Stimulated activated naive B cell treated with anti-CD40 and anti-IgM and Interleukin-4, amounts not matched to agents 10 μg/mL and 1 μg/mL and 100 μg/mL, for 72 hours (primary cell): Measurements from ENCODE around the gene SHISA3.
"Not testable (repeated sequence)": the region's sequence is repeated elsewhere in the genome, so short reads cannot be mapped to it uniquely, and the experiment has no call there.

Experiments
- ATAC-seq, 2 donors: fragments of 150-1000 bp; cut with Tn5 transposase; replicated peaks; 2 replicates each; pipeline ENCODE4 v1.10.0; 2021; ENCODE audit warnings: moderate library complexity in 1 of 2
- DNase-seq: peaks from one replicate; pipeline ENCODE4 v3.0.0; 2021
- H3K27ac Mint-ChIP-seq: one replicate; pipeline ENCODE4 v1.8.0; 2022; ENCODE audit warnings: mild to moderate bottlenecking, mixed read lengths
- H3K27me3 Mint-ChIP-seq, 2 donors: one replicate each; pipeline ENCODE4 v1.8.0; 2022; ENCODE audit warnings: mixed read lengths in 2 of 2
- H3K36me3 Mint-ChIP-seq, 2 donors: one replicate each; pipeline ENCODE4 v1.8.0; 2022; ENCODE audit warnings: mixed read lengths in 2 of 2, mild to moderate bottlenecking in 1 of 2
- H3K4me1 Mint-ChIP-seq, 2 donors: one replicate each; pipeline ENCODE4 v1.8.0; 2022; ENCODE audit warnings: mixed read lengths in 2 of 2, mild to moderate bottlenecking in 1 of 2
- H3K4me3 Mint-ChIP-seq, 2 donors: one replicate each; pipeline ENCODE4 v1.8.0; 2022; ENCODE audit warnings: mild to moderate bottlenecking in 2 of 2, mixed read lengths in 2 of 2, moderate library complexity in 1 of 2
- H3K9me3 Mint-ChIP-seq, 2 donors: one replicate each; pipeline ENCODE4 v1.8.0; 2022; ENCODE audit warnings: mixed read lengths in 2 of 2, mild to moderate bottlenecking in 1 of 2

Gene SHISA3

DNA sequence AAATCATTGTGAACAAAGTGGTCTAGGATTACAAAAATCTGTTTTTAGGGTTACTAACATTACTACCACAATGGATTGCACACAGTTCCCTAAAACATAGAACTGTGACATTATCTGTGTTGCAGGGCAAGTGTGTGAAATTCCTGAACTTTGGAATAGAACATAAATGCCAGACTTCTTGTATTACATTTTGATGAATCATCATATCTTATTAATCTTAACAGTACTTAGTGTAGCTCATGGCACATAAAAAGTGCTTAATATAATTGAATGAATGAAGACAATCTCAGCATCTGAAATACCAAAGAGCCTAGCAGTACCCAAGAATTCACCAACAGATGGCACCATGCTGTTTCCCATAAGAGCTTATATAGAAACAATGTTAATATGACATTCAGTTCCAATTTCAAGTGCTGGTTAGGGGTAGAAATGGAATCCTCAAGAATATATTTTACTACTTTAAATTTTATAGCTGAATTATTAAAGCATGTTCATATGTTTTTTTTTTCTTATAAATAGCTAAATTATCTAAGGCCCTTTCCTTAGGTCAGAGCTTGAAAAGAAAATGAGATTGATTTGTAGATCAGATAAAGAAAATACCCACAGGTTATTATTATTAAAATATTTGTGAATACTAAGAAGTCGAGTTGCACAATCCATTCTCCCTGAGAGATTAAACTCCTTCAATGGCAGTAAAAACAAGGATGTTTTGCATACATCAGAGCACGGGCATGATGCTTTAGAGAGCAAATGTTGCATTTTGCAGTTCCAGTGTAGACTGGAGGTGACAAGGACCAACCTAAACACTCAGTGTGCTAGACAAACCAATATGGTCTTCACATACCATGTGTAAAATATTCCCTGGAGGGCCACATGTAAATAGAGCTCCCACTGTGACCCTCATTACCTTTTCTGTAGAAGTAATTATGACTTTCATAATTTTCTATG is 25.7 kb upstream of the SHISA3 start:
- DNase-seq (no peak), ATAC-seq (peak in 1 of 2 donors; percentile 47)
- H3K27ac Mint-ChIP-seq: no peak overlapping the region
- no peak overlapping the region for H3K4me3 Mint-ChIP-seq
- H3K4me1 Mint-ChIP-seq: no peaks in the 10 kb centered on the region
- H3K36me3 Mint-ChIP-seq: peaks cover 0 to 2% of the 10 kb centered on the region in 2 donors
- peaks cover 5 to 6% of the 10 kb centered on the region in 2 donors for H3K9me3 Mint-ChIP-seq
- H3K27me3 Mint-ChIP-seq: peaks cover 13 to 30% of the 10 kb centered on the region in 2 donors

DNA sequence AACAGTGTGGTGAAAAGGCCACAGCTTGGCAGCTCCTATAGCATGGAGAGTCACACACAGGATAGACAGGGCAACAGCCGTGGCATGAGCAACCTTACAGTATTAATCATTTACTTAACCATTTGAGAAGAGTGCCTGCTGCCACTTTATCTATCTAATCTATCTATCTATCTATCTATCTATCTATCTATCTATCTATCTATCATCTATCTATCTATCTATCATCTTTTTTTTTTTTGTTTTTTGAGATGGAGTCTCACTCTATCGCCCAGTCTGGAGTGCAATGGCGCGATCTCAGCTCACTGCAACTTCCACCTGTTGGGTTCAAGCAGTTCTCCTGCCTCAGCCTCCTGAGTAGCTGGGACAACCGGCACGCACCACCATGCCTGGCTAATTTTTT is 25.0 kb upstream of the SHISA3 start:
- not testable (repeated sequence) for H3K4me1 Mint-ChIP-seq, H3K36me3 Mint-ChIP-seq, H3K27ac Mint-ChIP-seq, H3K9me3 Mint-ChIP-seq, ATAC-seq, H3K4me3 Mint-ChIP-seq, DNase-seq
- peaks cover 12 to 22% of the 10 kb centered on the region in 2 donors for H3K27me3 Mint-ChIP-seq

DNA sequence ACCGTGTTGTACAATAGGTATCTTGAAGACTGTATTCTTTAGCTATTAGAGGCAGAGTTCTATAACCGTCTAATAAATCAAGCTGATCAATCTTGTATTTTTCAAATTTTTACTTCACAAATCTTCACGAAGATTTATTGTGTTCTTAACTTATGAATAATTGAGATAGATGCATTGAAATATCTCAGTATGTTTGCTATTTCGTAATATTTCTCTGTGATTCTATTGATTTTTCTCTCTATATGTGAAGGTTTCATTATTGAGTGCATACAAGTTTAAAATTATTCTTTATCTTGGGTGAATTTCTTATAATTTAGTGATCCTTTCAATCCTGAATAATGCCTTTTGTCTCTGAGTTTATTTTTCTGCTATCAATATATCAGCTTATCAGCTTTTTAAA is 19.8 kb upstream of the SHISA3 start:
- DNase-seq (no peak), ATAC-seq (no peak)
- H3K36me3 Mint-ChIP-seq: peaks cover 0 to 2% of the 10 kb centered on the region in 2 donors
- H3K27me3 Mint-ChIP-seq: peaks cover 31 to 41% of the 10 kb centered on the region in 2 donors
- no peak overlapping the region for H3K27ac Mint-ChIP-seq
- no peak overlapping the region for H3K4me3 Mint-ChIP-seq
- H3K4me1 Mint-ChIP-seq: no peaks in the 10 kb centered on the region
- peaks cover 4 to 5% of the 10 kb centered on the region in 2 donors for H3K9me3 Mint-ChIP-seq

- Mint-ChIP-seq H3K27ac (no peak overlapping the region), H3K9me3 (no peaks in the 10 kb centered on the region), H3K4me3 (no peak overlapping the region), H3K27me3 (peaks cover 25 to 38% of the 10 kb centered on the region in 2 donors), H3K4me1 (no peaks in the 10 kb centered on the region), H3K36me3 (no peaks in the 10 kb centered on the region)
- ATAC-seq (no peak), DNase-seq (no peak)
Observed at GRCh38 chr4:42381666-42382065, 15.6 kb upstream of the SHISA3 start.

- peaks cover 22 to 24% of the 10 kb centered on the region in 2 donors for H3K27me3 Mint-ChIP-seq
- DNase-seq: no peak
- peaks cover 0 to 2% of the 10 kb centered on the region in 2 donors for H3K4me1 Mint-ChIP-seq
- H3K4me3 Mint-ChIP-seq: no peak overlapping the region
- H3K9me3 Mint-ChIP-seq: peaks cover 0 to 2% of the 10 kb centered on the region in 2 donors
- H3K36me3 Mint-ChIP-seq: no peaks in the 10 kb centered on the region
- no peak overlapping the region for H3K27ac Mint-ChIP-seq
- no peak for ATAC-seq
Observed at GRCh38 chr4:42385516-42385915, 11.8 kb upstream of the SHISA3 start.

DNA sequence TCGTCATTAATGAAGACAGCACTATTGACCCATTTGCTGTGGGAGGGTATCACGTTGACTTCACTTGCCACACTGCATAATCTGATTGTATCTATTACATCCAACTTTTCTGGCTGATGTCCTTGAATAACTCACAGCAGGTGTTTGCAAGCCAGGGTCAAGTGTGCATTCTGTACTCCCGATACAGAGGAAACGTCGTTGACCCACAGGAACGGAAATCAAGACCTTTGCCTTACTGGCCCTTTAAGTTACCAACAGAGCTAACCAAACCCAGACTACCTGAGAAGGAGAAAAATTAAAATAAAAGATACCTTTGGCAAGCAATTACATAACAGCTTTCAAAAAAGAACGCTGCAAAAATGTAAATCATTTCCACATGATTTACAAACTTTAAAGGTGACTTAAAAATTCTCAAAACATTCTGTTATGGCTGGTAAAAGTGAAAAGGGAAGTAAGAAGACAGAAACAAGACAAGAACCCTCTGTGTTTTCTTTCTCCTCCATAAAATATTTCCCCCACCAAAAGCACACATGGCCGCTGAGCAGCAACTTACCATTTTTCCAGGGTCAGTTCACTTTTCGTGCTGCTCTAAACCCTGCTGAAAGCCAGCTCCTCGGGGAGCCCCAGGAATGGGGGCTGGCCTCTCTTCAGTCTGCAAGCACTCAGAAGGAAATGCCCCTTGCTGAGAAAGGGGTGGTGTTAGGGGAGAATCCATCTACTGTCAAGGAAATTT is 6.5 kb upstream of the SHISA3 start:
- DNase-seq: no peak
- Mint-ChIP-seq H3K27me3 (peaks cover 11 to 15% of the 10 kb centered on the region in 2 donors), H3K4me3 (no peak overlapping the region), H3K36me3 (no peaks in the 10 kb centered on the region), H3K4me1 (peaks cover 0 to 9% of the 10 kb centered on the region in 2 donors), H3K9me3 (peaks cover 0 to 2% of the 10 kb centered on the region in 2 donors), H3K27ac (no peak overlapping the region)
- ATAC-seq: no peak

DNA sequence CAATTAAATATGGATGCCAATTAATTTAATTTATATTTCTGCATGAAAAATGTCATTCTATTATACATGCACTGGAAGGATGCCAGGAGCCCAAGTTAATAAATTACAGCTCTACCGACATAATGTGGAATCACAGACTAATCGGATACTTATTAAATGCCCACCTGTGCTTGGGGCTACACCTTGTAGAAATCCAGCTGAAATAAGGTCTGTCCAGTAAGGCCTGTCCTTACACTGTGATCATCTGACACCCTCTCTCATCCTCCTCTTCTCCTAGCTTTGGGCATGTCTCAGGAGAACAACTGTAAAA is 6.0 kb upstream of the SHISA3 start:
- no peak overlapping the region for H3K4me3 Mint-ChIP-seq
- ATAC-seq: no peak
- no peaks in the 10 kb centered on the region for H3K36me3 Mint-ChIP-seq
- H3K4me1 Mint-ChIP-seq: peaks cover under 1 to 10% of the 10 kb centered on the region in 2 donors
- no peak overlapping the region for H3K27ac Mint-ChIP-seq
- H3K27me3 Mint-ChIP-seq: peaks cover 12 to 17% of the 10 kb centered on the region in 2 donors
- DNase-seq: no peak
- H3K9me3 Mint-ChIP-seq: peaks cover 0 to 2% of the 10 kb centered on the region in 2 donors

DNA sequence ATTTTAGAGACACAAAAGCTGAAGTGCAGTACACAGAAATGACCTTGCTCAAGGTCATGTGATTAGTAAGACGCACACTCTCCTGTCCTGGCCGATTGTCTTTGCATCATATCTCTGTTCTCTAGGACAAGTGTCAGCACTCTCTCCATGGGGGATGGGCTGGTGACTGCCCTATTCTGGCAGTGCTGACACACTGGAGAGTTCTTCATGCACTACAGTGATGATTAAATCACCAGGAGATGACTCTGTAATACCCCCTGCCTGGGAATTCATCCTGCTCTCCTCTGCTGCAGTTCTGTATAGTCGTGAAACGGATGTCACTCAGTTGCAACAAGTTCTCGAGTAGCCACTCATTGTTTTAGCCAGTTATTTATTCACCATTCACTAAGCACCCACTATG is 5.3 kb upstream of the SHISA3 start:
- DNase-seq (no peak), ATAC-seq (no peak)
- no peaks in the 10 kb centered on the region for H3K36me3 Mint-ChIP-seq
- peaks cover 5 to 17% of the 10 kb centered on the region in 2 donors for H3K4me1 Mint-ChIP-seq
- H3K27me3 Mint-ChIP-seq: peaks cover 14 to 24% of the 10 kb centered on the region in 2 donors
- H3K9me3 Mint-ChIP-seq: peaks cover 0 to under 1% of the 10 kb centered on the region in 2 donors
- no peak overlapping the region for H3K27ac Mint-ChIP-seq
- no peak overlapping the region for H3K4me3 Mint-ChIP-seq

DNA sequence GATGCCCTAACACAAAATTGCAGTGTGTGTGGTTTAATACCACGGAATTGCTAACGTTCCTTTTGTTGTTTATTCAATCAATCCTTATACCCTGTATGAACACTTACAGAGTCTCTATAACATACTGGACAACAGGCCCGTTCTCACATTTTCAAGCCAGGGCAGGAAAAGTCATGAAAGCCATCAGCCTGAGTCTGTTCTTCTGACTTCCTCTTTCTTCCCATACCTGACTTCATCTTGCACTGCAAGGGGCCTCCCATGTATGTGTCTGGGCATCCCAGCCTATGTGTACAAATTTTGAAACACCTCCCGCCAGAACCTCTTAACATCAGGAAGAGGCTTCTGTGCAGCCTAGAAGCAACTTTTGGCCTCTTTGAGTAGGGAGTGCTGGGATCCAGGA is 4.9 kb upstream of the SHISA3 start:
- Mint-ChIP-seq H3K36me3 (no peaks in the 10 kb centered on the region), H3K9me3 (no peaks in the 10 kb centered on the region), H3K27ac (no peak overlapping the region), H3K27me3 (peaks cover 15 to 28% of the 10 kb centered on the region in 2 donors), H3K4me1 (peaks cover 5 to 22% of the 10 kb centered on the region in 2 donors), H3K4me3 (no peak overlapping the region)
- no peak for ATAC-seq
- no peak for DNase-seq

DNA sequence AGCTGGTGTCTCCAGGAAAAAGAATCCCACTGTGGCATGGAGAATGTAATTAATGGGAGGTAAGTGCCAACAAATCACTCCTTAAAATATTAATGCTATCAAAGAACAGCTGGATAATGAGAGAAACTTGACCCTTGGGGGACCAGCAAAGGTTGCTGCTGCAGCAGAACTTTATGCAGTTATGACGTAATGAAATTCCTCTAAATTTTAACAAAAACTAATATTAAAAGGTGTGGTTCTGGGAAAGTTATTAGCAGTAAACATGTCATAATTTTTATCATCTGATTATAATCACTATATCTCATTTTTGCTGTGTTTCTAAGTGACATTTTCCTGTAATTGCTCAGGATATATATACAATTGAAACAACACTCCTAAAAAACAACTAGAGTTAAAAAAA is 1.7 kb upstream of the SHISA3 start:
- no peaks in the 10 kb centered on the region for H3K9me3 Mint-ChIP-seq
- ATAC-seq: no peak
- no peak overlapping the region for H3K27ac Mint-ChIP-seq
- H3K27me3 Mint-ChIP-seq: peaks cover 40 to 59% of the 10 kb centered on the region in 2 donors
- DNase-seq: no peak
- H3K36me3 Mint-ChIP-seq: no peaks in the 10 kb centered on the region
- H3K4me1 Mint-ChIP-seq: peaks cover 18 to 39% of the 10 kb centered on the region in 2 donors
- H3K4me3 Mint-ChIP-seq: no peak overlapping the region

- no peaks in the 10 kb centered on the region for H3K36me3 Mint-ChIP-seq
- ATAC-seq: no peak
- no peak for DNase-seq
- peaks cover 22 to 32% of the 10 kb centered on the region in 2 donors for H3K4me1 Mint-ChIP-seq
- H3K4me3 Mint-ChIP-seq: peak overlapping the region; percentile 85 to 87
- peaks cover 48 to 66% of the 10 kb centered on the region in 2 donors for H3K27me3 Mint-ChIP-seq
- no peak overlapping the region for H3K27ac Mint-ChIP-seq
- H3K9me3 Mint-ChIP-seq: no peaks in the 10 kb centered on the region
Observed at GRCh38 chr4:42396361-42396751, 932 bp upstream of the SHISA3 start.

DNA sequence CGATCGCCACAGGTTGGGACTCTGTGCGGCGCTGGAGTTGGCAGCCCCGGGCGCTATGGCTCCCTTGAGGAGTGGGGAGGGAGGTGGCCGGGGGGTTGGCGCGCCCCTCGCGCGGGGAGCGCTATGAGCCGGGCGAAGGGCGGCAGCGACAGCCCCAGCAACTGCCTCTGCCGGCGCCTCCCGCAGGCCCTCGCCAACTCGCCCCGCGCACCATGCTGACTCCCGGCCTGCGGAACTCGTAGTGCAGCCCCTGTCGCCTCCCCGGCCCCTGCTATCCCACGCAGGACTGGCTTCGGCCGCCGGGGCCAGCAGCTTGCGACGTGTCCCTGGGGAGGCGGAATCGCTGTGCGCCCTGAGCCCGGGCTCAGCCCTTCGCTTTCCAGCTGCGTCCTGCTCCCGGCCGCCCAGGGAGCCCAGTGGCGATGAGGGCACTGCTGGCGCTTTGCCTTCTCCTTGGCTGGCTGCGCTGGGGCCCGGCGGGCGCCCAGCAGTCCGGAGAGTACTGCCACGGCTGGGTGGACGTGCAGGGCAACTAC is 415 bp downstream of the SHISA3 start:
- Mint-ChIP-seq H3K4me3 (peak overlapping the region; percentile 85 to 87), H3K27me3 (peaks cover 49 to 68% of the 10 kb centered on the region in 2 donors), H3K4me1 (peaks cover 22 to 32% of the 10 kb centered on the region in 2 donors), H3K36me3 (no peaks in the 10 kb centered on the region), H3K9me3 (no peaks in the 10 kb centered on the region), H3K27ac (peak overlapping the region; percentile 40)
- ATAC-seq (peak; percentile 28 to 62), DNase-seq (no peak)

DNA sequence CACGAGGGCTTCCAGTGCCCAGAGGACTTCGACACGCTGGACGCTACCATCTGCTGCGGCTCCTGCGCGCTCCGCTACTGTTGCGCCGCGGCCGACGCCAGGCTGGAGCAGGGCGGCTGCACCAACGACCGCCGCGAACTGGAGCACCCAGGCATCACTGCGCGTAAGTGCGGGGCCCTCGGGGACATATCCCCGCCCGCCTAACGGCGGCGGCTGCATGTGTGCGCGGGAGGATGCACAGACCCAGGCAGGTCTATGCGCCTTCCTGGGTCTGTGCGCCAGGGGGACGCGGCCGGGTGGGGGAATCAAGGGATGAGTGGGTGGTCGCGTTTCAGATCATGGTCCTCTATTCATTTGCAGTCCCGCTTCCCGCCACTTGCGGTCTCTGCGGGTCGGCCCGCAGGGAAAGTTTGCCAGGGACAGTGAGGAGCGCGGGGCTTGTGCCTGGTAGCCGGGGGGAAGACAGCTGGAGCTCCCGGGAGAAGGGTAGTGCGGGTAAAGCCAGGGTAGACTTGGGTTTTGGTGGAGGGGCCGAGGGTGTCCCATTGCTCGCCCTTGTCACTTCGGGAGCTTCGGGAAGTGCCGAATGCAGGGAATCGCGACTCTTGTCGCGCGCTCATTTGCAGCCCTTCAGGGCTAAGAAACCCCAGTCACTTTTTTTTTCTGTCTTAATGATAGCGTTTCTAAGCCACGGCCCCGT is 1.0 kb downstream of the SHISA3 start:
- Mint-ChIP-seq H3K36me3 (no peaks in the 10 kb centered on the region), H3K9me3 (no peaks in the 10 kb centered on the region), H3K4me1 (peaks cover 22 to 32% of the 10 kb centered on the region in 2 donors), H3K27me3 (peaks cover 49 to 66% of the 10 kb centered on the region in 2 donors), H3K4me3 (peak overlapping the region; percentile 85 to 87), H3K27ac (peak overlapping the region; percentile 40)
- peak; percentile 13 for DNase-seq
- ATAC-seq: peak; percentile 58 to 60

DNA sequence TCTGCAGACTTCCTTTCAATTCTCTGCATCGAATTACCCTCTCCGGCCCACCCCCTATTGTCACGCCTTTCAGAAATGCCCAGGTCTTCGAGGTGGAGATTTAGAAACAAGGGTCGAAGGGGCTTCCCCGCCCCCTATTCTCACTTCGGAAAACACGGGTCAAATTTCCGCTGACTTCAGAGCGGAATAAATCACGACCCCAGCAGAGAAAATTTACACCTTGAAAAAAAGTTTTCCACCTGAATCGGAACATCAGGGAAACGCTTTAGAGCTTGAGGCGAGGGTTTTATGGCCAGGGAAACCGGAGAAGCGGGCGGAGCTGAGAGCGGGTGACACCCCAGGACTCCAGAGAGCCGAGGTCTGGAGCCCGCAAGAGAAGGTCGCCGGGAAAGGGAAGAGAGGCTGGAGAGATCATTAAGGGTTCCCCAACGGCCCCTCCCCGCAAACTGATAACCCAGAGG is 1.6 kb downstream of the SHISA3 start:
- no peaks in the 10 kb centered on the region for H3K9me3 Mint-ChIP-seq
- ATAC-seq (no peak), DNase-seq (no peak)
- no peak overlapping the region for H3K27ac Mint-ChIP-seq
- no peaks in the 10 kb centered on the region for H3K36me3 Mint-ChIP-seq
- peak overlapping the region; percentile 85 to 87 for H3K4me3 Mint-ChIP-seq
- H3K27me3 Mint-ChIP-seq: peaks cover 51 to 60% of the 10 kb centered on the region in 2 donors
- H3K4me1 Mint-ChIP-seq: peaks cover 22 to 32% of the 10 kb centered on the region in 2 donors
